Keratinocyte (primary cell): Measurements from ENCODE around the gene JAZF1. TPM values are rescaled to one million over a fixed set of nuclear protein-coding genes. Genes with fewer than 3 reads are reported as not detected.

ENCODE experiments used
- DNase-seq: peaks from one replicate; pipeline ENCODE4 v3.0.0-alpha.2; 2011; ENCODE audit warnings: low read depth, missing footprints, low spot score
- FAIRE-seq: peaks from 2 replicates; lab custom pipeline; 2011; peaks lifted over from hg19 to GRCh38; lab: Jason Lieb, UNC
- H2AFZ ChIP-seq: 2 replicates; pipeline ENCODE4 v1.6.0; 2012; ENCODE audit warnings: low read length, control low read depth, inconsistent platforms; ENCODE audit not compliant: control insufficient read depth
- H3K27ac ChIP-seq: 2 replicates; pipeline ENCODE4 v1.5.1; 2011; ENCODE audit warnings: low read length; ENCODE audit not compliant: control insufficient read depth, insufficient read depth
- H3K27me3 ChIP-seq: 3 replicates; pipeline ENCODE4 v1.6.0; 2011; ENCODE audit warnings: low read length; ENCODE audit not compliant: control insufficient read depth, insufficient read depth; ENCODE audit errors: extremely low read depth
- H3K36me3 ChIP-seq, 2 experiments: 2 replicates in 1 of 2; 3 replicates in 1 of 2; pipeline ENCODE4 v1.5.1; 2011; ENCODE audit warnings: low read length in 2 of 2, mild to moderate bottlenecking in 1 of 2; ENCODE audit not compliant: control insufficient read depth in 2 of 2, insufficient read depth in 2 of 2; ENCODE audit errors: extremely low read depth in 1 of 2
- H3K4me1 ChIP-seq: 3 replicates; pipeline ENCODE4 v1.5.1; 2011; ENCODE audit warnings: low read length; ENCODE audit not compliant: control insufficient read depth, insufficient read depth; ENCODE audit errors: extremely low read depth
- H3K4me2 ChIP-seq: 3 replicates; pipeline ENCODE4 v1.6.0; 2011; ENCODE audit warnings: low read depth, low read length; ENCODE audit not compliant: control insufficient read depth, insufficient read depth; ENCODE audit errors: extremely low read depth
- H3K4me3 ChIP-seq, 3 experiments: fragments of 200-600 bp in 1 of 3; sonication (generic) in 1 of 3; 2 replicates in 2 of 3; 3 replicates in 1 of 3; pipeline ENCODE4 v1.5.1; 2011 to 2016; ENCODE audit warnings: low read length in 3 of 3, mild to moderate bottlenecking in 3 of 3, control low read depth in 2 of 3, inconsistent platforms in 1 of 3, low read depth in 1 of 3, mixed read lengths in 1 of 3, mixed run types in 1 of 3, moderate library complexity in 1 of 3; ENCODE audit not compliant: control insufficient read depth in 2 of 3, insufficient read depth in 2 of 3; ENCODE audit errors: extremely low read depth in 1 of 3
- H3K79me2 ChIP-seq: 2 replicates; pipeline ENCODE4 v1.6.0; 2012; ENCODE audit warnings: low read length; ENCODE audit not compliant: control insufficient read depth, insufficient read depth
- H3K9ac ChIP-seq: 3 replicates; pipeline ENCODE4 v1.6.0; 2011; ENCODE audit warnings: low read length; ENCODE audit not compliant: control insufficient read depth, insufficient read depth; ENCODE audit errors: extremely low read depth
- H3K9me1 ChIP-seq: 3 replicates; pipeline ENCODE4 v1.6.0; 2011; ENCODE audit warnings: low read length; ENCODE audit not compliant: control insufficient read depth, insufficient read depth; ENCODE audit errors: extremely low read depth
- H3K9me3 ChIP-seq: 2 replicates; pipeline ENCODE4 v1.5.1; 2012; ENCODE audit warnings: low read depth, low read length; ENCODE audit not compliant: control insufficient read depth
- H4K20me1 ChIP-seq: 3 replicates; pipeline ENCODE4 v1.6.0; 2011; ENCODE audit warnings: low read length; ENCODE audit not compliant: control insufficient read depth, insufficient read depth; ENCODE audit errors: extremely low read depth
- EZH2 ChIP-seq: IDR thresholded peaks from one replicate; pipeline ENCODE4 v1.6.1; 2012; ENCODE audit warnings: inconsistent platforms, mild to moderate bottlenecking, low read length, moderate library complexity
- dilution Hi-C: fragments of 300-500 bp; cut with MboI; formaldehyde crosslinking; loops from one replicate; pipeline ENCODE4 v1.7.0; 2020; ENCODE audit warnings: low sequenced_read_pairs; ENCODE audit not compliant: extremely low pct_ligation_motif_present
- polyA plus RNA-seq, 5 experiments: library from polyadenylated mRNA; depleted of rRNA in 3 of 5; stranded (reverse) in 3 of 5; stranded (forward) in 1 of 5; unstranded in 1 of 5; fragments of >200 nt; gene quantifications; 1 replicate in 1 of 5; 2 replicates in 3 of 5; 3 replicates in 1 of 5; pipeline versions ENCODE4 v1.2.1 to v1.2.3, GENCODE V29; 2011 to 2012; ENCODE audit warnings: missing spikeins in 2 of 5, low read depth in 1 of 5, low replicate concordance in 1 of 5
- TF ChIP-seq, protein P1 (sequence below), 3 experiments: IDR thresholded peaks in 1 of 3; conservative IDR thresholded peaks in 1 of 3; optimal IDR thresholded peaks in 1 of 3; 2 replicates in 2 of 3; 3 replicates in 1 of 3; pipeline versions ENCODE3 to v1.5.1; 2011; ENCODE audit warnings: low read length in 3 of 3, mild to moderate bottlenecking in 3 of 3, moderate library complexity in 2 of 3, control low read depth in 1 of 3, inconsistent platforms in 1 of 3; ENCODE audit not compliant: insufficient read depth in 2 of 3; ENCODE audit errors: extremely low read depth in 1 of 3

Gene JAZF1
- polyA plus RNA-seq, 1 donor (not counting 4 experiments of a cell fraction or from before 2014, with no cell fraction given), result 2.5 TPM

DNA sequence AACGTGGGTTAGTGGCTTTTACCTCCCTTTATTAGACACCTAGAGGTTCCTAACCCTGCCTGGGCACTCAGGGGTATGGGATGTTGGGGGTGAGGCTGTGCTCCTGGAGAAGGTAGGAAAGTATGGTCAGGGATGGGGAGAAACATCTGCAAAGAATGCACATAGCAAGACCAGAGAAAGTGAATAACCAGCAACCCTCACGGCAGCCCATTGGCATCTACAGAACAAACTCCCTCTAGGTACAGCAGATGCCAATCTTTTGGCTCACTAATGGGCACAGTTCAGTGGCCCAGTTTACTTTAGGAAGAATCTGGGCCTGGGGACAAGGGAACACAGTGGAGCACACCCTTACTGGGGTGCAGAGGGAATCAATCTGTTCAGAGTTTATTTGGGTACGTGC is 143.9 kb downstream of the JAZF1 start:
- Histone ChIP-seq H3K4me3 (peak overlapping the region in 2 of 3 experiments; percentile 22 to 38), H3K79me2 (no peaks in the 10 kb centered on the region), H3K9me1 (no peaks in the 10 kb centered on the region), H3K27ac (peak overlapping the region; percentile 68), H2AFZ (peak overlapping the region; percentile 56), H3K4me2 (peak overlapping the region; percentile 82), H3K36me3 (no peaks in the 10 kb centered on the region), H3K4me1 (peaks cover 44% of the 10 kb centered on the region), H4K20me1 (no peaks in the 10 kb centered on the region), H3K9ac (peak overlapping the region; percentile 43), H3K9me3 (no peaks in the 10 kb centered on the region), H3K27me3 (no peaks in the 10 kb centered on the region)
- TF ChIP-seq EZH2, result no peak
- TF ChIP-seq, protein P1, sequence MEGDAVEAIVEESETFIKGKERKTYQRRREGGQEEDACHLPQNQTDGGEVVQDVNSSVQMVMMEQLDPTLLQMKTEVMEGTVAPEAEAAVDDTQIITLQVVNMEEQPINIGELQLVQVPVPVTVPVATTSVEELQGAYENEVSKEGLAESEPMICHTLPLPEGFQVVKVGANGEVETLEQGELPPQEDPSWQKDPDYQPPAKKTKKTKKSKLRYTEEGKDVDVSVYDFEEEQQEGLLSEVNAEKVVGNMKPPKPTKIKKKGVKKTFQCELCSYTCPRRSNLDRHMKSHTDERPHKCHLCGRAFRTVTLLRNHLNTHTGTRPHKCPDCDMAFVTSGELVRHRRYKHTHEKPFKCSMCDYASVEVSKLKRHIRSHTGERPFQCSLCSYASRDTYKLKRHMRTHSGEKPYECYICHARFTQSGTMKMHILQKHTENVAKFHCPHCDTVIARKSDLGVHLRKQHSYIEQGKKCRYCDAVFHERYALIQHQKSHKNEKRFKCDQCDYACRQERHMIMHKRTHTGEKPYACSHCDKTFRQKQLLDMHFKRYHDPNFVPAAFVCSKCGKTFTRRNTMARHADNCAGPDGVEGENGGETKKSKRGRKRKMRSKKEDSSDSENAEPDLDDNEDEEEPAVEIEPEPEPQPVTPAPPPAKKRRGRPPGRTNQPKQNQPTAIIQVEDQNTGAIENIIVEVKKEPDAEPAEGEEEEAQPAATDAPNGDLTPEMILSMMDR (optimal IDR thresholded peaks at IDR 0.05 in 1 of 3, IDR thresholded peaks at IDR 0.05 in 1 of 3, conservative IDR thresholded peaks at IDR 0.05 in 1 of 3; ENCODE audit: extremely low read depth in 1 of 3, insufficient read depth in 2 of 3, low read length in 3 of 3), result no peak
- FAIRE-seq (no peak), DNase-seq (no peak)
- dilution Hi-C loops, result no loop called here

DNA sequence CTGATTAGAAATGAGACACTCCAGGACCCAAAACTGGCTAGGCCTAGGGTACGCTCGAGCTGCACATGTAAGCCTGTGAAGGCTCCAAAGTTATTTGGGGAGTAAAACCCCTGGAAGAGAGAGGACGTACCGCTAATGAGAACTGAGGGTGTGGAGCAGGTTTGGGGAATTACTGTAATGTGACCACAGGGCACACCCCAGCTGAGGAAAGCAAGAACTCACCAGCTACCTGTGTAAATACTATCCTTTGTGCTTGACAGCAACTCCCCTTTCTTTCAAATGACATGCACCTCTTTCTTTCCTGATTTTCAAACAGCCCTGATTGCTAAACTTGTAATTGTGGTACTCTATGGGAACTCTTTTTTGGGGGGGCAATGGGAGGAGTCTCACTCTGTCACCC is 147.2 kb downstream of the JAZF1 start:
- no peaks in the 10 kb centered on the region for H3K79me2 ChIP-seq
- dilution Hi-C loops, result no loop called here
- H3K27ac ChIP-seq, result no peak overlapping the region
- no peaks in the 10 kb centered on the region for H3K9me3 ChIP-seq
- FAIRE-seq (no peak), DNase-seq (no peak)
- H3K4me2 ChIP-seq, result no peak overlapping the region
- no peaks in the 10 kb centered on the region for H3K9me1 ChIP-seq
- no peaks in the 10 kb centered on the region for H3K27me3 ChIP-seq
- peaks cover 23% of the 10 kb centered on the region for H3K4me1 ChIP-seq
- no peak overlapping the region for H3K9ac ChIP-seq
- no peak overlapping the region for H3K4me3 ChIP-seq
- H2AFZ ChIP-seq, result no peak overlapping the region
- no peaks in the 10 kb centered on the region for H3K36me3 ChIP-seq
- TF ChIP-seq, protein P1 (optimal IDR thresholded peaks at IDR 0.05 in 1 of 3, IDR thresholded peaks at IDR 0.05 in 1 of 3, conservative IDR thresholded peaks at IDR 0.05 in 1 of 3; ENCODE audit: extremely low read depth in 1 of 3, insufficient read depth in 2 of 3, low read length in 3 of 3), result no peak
- TF ChIP-seq EZH2, result no peak
- no peaks in the 10 kb centered on the region for H4K20me1 ChIP-seq
